ENCODE measurements around the gene ALCAM. TPM values are rescaled to one million over a fixed set of nuclear protein-coding genes. Genes with fewer than 3 reads are reported as not detected.

ALCAM gene
- total and polyA plus RNA-seq, 2 of the 8 experiments (the other 6 are each of a cell fraction or from before 2014, with no cell fraction given), result 10.8 to 33.0 TPM

DNA sequence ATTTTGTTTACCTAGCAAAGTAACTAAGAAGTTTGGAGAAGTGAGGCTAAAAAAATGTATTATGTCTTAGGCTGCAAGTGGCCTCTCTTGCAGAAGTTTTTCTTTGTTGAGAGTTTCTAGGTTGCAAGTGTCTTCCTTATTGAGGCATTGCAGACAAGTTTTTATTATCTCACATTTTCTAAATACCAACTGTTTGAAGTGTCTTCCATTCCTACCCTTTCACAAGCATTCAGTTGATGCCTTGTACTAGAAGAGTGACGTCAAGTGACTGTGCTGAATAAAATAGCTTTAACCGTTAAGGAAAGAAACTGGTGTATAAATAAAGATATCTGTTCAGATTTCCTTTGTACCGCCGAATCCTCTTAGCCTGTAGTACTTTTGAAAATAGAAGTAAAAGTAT is 123.3 kb downstream of the ALCAM start:
- ChIA-PET POLR2A (ENCODE audit: partially characterized antibody) (no interaction called here), CTCF (ENCODE audit: partially characterized antibody) (no interaction called here)
- Histone ChIP-seq H3K79me2 (ENCODE audit: control insufficient read depth in 1 of 2, insufficient read depth in 2 of 2, low read length in 2 of 2) (no peaks in the 10 kb centered on the region), H2AFZ (ENCODE audit: low read length) (no peak overlapping the region), H3K27me3 (replicated peaks in 1 of 4; ENCODE audit: control insufficient read depth in 3 of 4, extremely low read depth in 1 of 4, insufficient read depth in 3 of 4, low read length in 3 of 4) (no peaks in the 10 kb centered on the region), H2BK12ac (ENCODE audit: low read depth, low read length) (no peak overlapping the region), H3K23me2 (ENCODE audit: low read depth, low read length) (peaks cover 2% of the 10 kb centered on the region; the same call in 1 of the 2 replicates), H3K79me1 (ENCODE audit: low read depth, low read length) (no peaks in the 10 kb centered on the region), H2AK5ac (ENCODE audit: low read depth, low read length) (no peak overlapping the region), H2BK5ac (ENCODE audit: low read depth, low read length) (no peak overlapping the region), H3K4me3 (ENCODE audit: extremely low read depth in 1 of 4, insufficient read depth in 2 of 4, low read depth in 3 of 4, low read length in 4 of 4) (no peak overlapping the region), H3K56ac (replicated peaks; ENCODE audit: insufficient read length, low read depth, low read length) (no peak overlapping the region), H3K9me3 (ENCODE audit: insufficient read depth in 2 of 2, low read depth in 1 of 2, low read length in 1 of 2) (peaks cover 17 to 21% of the 10 kb centered on the region in 2 experiments), H4K8ac (ENCODE audit: extremely low read depth, insufficient read depth, low read length) (no peak overlapping the region), H2BK20ac (ENCODE audit: low read length) (no peak overlapping the region), H3K23ac (ENCODE audit: insufficient read length) (no peak overlapping the region), H3K27ac (ENCODE audit: low read depth, low read length) (no peak overlapping the region), H4K20me1 (replicated peaks in 1 of 2; ENCODE audit: control insufficient read depth in 1 of 2, insufficient read depth in 2 of 2, low read length in 2 of 2) (no peaks in the 10 kb centered on the region), H2BK120ac (replicated peaks; ENCODE audit: low read depth, low read length) (no peak overlapping the region), H3K14ac (ENCODE audit: insufficient read length) (no peak overlapping the region), H3K18ac (ENCODE audit: extremely low read depth, low read length) (no peak overlapping the region), H3K4ac (replicated peaks; ENCODE audit: insufficient read length, low read depth, low read length) (no peak overlapping the region), H3K9ac (replicated peaks in 1 of 4; ENCODE audit: extremely low read depth in 1 of 4, low read depth in 3 of 4, low read length in 3 of 4) (no peak overlapping the region), H3K4me1 (replicated peaks in 1 of 4; ENCODE audit: control insufficient read depth in 3 of 4, insufficient read depth in 4 of 4, low read length in 3 of 4) (peaks cover 0 to 4% (median 0%) of the 10 kb centered on the region in 4 experiments; a peak in 1 of 7 replicates), H3K4me2 (ENCODE audit: insufficient read depth in 1 of 2, low read depth in 2 of 2, low read length in 2 of 2) (no peak overlapping the region), H4K91ac (replicated peaks; ENCODE audit: insufficient read length, low read length) (no peak overlapping the region), H3K36me3 (ENCODE audit: control insufficient read depth in 2 of 4, insufficient read depth in 4 of 4, low read length in 3 of 4) (peaks cover 0 to 12% (median 6%) of the 10 kb centered on the region in 4 experiments; a peak in 2 of 8 replicates), H2BK15ac (ENCODE audit: low read length) (no peak overlapping the region), H4K5ac (ENCODE audit: insufficient read length, low read depth, low read length) (no peak overlapping the region)
- DNase-seq (ENCODE audit: low read depth in 1 of 2, low spot score in 2 of 2), result no peak
- 92% methylated on average over 4 of the region's 4 CpGs; no CpG with 5 or more reads in 1 of the 2 experiments for WGBS, 2 experiments (ENCODE audit: extremely low coverage in 1 of 2, insufficient coverage in 1 of 2, insufficient read length in 1 of 2, insufficient replicate concordance in 2 of 2, low coverage in 1 of 2, low lambda C conversion rate in 2 of 2, missing lambda C conversion rate in 1 of 2)
- no peak for FAIRE-seq
- TF ChIP-seq GTF2F1 (IDR thresholded peaks at IDR 0.05; ENCODE audit: borderline replicate concordance, low read depth, low read length) (no peak), CBX5 (IDR thresholded peaks at IDR 0.05; ENCODE audit: low read depth, low read length) (no peak), BACH1 (IDR thresholded peaks at IDR 0.05; ENCODE audit: low read length) (no peak), BRCA1 (IDR thresholded peaks at IDR 0.05; ENCODE audit: low read depth, low read length) (no peak)

Measured in H1 (cell line).